Ishikawa (cell line): ENCODE measurements around the gene ILKAP.

Source experiments
- CEBPB ChIP-seq: IDR thresholded peaks from 2 replicates; pipeline ENCODE4 v1.6.1; 2012
- CREB1 ChIP-seq: IDR thresholded peaks from 2 replicates; pipeline ENCODE4 v1.6.1; 2012; ENCODE audit warnings: low read depth
- EGR1 ChIP-seq: IDR thresholded peaks from 2 replicates; pipeline ENCODE4 v1.6.1; 2012
- EP300 ChIP-seq: IDR thresholded peaks from 2 replicates; pipeline ENCODE4 v1.6.1; 2012; ENCODE audit warnings: borderline replicate concordance
- FOXM1 ChIP-seq: IDR thresholded peaks from 2 replicates; pipeline ENCODE4 v1.6.1; 2012; ENCODE audit warnings: low read depth, borderline replicate concordance
- MAX ChIP-seq: IDR thresholded peaks from 2 replicates; pipeline ENCODE4 v1.6.1; 2012
- NFIC ChIP-seq: IDR thresholded peaks from 2 replicates; pipeline ENCODE4 v1.6.1; 2012
- RAD21 ChIP-seq: IDR thresholded peaks from 2 replicates; pipeline ENCODE4 v1.6.1; 2012; ENCODE audit warnings: low read depth
- REST ChIP-seq: IDR thresholded peaks from 2 replicates; pipeline ENCODE4 v1.6.1; 2012; ENCODE audit warnings: low read depth, mild to moderate bottlenecking
- TAF1 ChIP-seq: IDR thresholded peaks from 2 replicates; pipeline ENCODE4 v1.6.1; 2012; ENCODE audit warnings: low read depth, mild to moderate bottlenecking
- TCF12 ChIP-seq: IDR thresholded peaks from 2 replicates; pipeline ENCODE4 v1.6.1; 2012; ENCODE audit warnings: low read depth
- TEAD4 ChIP-seq: IDR thresholded peaks from 2 replicates; pipeline ENCODE4 v1.6.1; 2012
- USF1 ChIP-seq: IDR thresholded peaks from 2 replicates; pipeline ENCODE4 v1.6.1; 2012
- YY1 ChIP-seq: IDR thresholded peaks from 2 replicates; pipeline ENCODE4 v1.6.1; 2012; ENCODE audit warnings: low read depth
- ZBTB7A ChIP-seq: IDR thresholded peaks from 2 replicates; pipeline ENCODE4 v1.6.1; 2012; ENCODE audit warnings: low read depth

ILKAP gene

GRCh38 chr2:238243496-238244076 is 40.1 kb upstream of the ILKAP start:
- TF ChIP-seq EGR1 (no peak), YY1 (no peak), REST (no peak), RAD21 (no peak), FOXM1 (no peak)

GRCh38 chr2:238242731-238243495 is 39.4 kb upstream of the ILKAP start:
- TF ChIP-seq CREB1 (no peak), MAX (no peak), YY1 (no peak), EGR1 (no peak), USF1 (no peak), TEAD4 (no peak), TAF1 (no peak), EP300 (no peak), RAD21 (no peak), FOXM1 (no peak), CEBPB (no peak), REST (no peak), NFIC (no peak), ZBTB7A (no peak)

GRCh38 chr2:238241970-238242369 is 38.5 kb upstream of the ILKAP start:
- TF ChIP-seq MAX = no peak
- no peak for TF ChIP-seq TCF12

- TF ChIP-seq EGR1 (peak; percentile 79), ZBTB7A (no peak; the same call in 1 of the 2 replicates), TCF12 (peak; percentile 54; the same call in 1 of the 2 replicates), MAX (peak; percentile 71; the same call in 1 of the 2 replicates)
Observed at GRCh38 chr2:238240757-238241711, 37.5 kb upstream of the ILKAP start.

- TF ChIP-seq ZBTB7A = peak; percentile 99
- TF ChIP-seq MAX = 0 out of 2 replicates have a peak, but pooled peaks have one; percentile 45
- peak; percentile 62; the same call in 1 of the 2 replicates for TF ChIP-seq YY1
- TF ChIP-seq RAD21 = no peak; the same call in 1 of the 2 replicates
- no peak for TF ChIP-seq USF1
- TF ChIP-seq TEAD4 = no peak
- TF ChIP-seq NFIC = no peak; the same call in 1 of the 2 replicates
- peak; percentile 61 for TF ChIP-seq TAF1
- no peak for TF ChIP-seq TCF12
- no peak for TF ChIP-seq CREB1
- no peak for TF ChIP-seq EP300
- no peak for TF ChIP-seq CEBPB
- TF ChIP-seq REST = no peak
- TF ChIP-seq FOXM1 = no peak
- TF ChIP-seq EGR1 = peak; percentile 42; the same call in 1 of the 2 replicates
Observed at GRCh38 chr2:238239863-238240756, 36.6 kb upstream of the ILKAP start, which contains the start of gene HES6. Gene HES6, minus strand, starts transcription at chr2:238240038. Its CDS starts 133 bp downstream, at chr2:238239905.
